ENCODE measurements around the gene CYP27B1. TPM values are rescaled to one million over a fixed set of nuclear protein-coding genes. Genes with fewer than 3 reads are reported as not detected.

The CYP27B1 gene
- total RNA-seq, 4 donors from 2014 or later = 1.2 to 4.1 (median 2.0) TPM

DNA sequence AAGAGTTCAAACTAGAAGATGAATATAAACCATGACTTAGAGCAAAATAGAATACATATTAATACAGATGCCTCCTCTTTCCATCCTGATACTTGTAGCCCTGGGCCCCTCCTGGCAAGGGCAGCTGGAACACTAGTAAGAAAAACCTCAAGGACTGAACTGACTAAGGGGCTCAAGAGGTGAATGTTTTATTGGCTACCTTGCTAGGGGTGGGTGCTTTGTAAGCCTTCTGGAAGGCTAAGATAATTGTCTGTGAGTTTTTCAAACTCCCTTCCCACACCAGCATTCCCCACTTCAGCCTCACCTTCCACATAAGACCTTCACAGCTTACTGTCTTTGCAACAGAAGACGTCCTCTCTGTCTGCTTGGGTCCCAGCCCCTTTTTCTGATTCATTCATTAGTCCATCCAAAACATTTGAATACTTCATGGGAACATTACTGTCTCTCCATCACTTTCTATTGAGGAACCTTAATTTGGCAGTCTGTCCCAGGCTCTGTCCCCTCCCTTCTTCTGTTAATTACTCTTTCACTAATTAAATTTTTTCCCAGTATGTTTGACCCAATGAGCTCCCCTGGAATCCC is 13.0 kb downstream of the CYP27B1 start:
- no peak overlapping the region for H3K4me3 ChIP-seq
- 22% methylated on average over 1 of the region's 1 CpG for WGBS

GRCh38 chr12:57752668-57753000 is 14.2 kb downstream of the CYP27B1 start:
- H3K27me3 ChIP-seq = no peaks in the 10 kb centered on the region
- H3K36me3 ChIP-seq = peaks cover 20% of the 10 kb centered on the region
- no peak for DNase-seq (ENCODE audit: low spot score in 2 of 2)
- 5% methylated on average over 5 of the region's 5 CpGs for WGBS
- no peak for TF ChIP-seq POLR2AphosphoS5 (IDR thresholded peaks at IDR 0.05)
- no peak for TF ChIP-seq EP300 (IDR thresholded peaks at IDR 0.05)
- no peak for TF ChIP-seq CTCF (IDR thresholded peaks at IDR 0.05)
- no peak for TF ChIP-seq POLR2A (IDR thresholded peaks at IDR 0.05)
- H3K4me3 ChIP-seq = peak overlapping the region; percentile 71
- H3K4me1 ChIP-seq = peaks cover 52% of the 10 kb centered on the region
- no peak overlapping the region for H3K27ac ChIP-seq
- no peaks in the 10 kb centered on the region for H3K9me3 ChIP-seq

More for the DNA sequence above, 13.0 kb downstream of the CYP27B1 start:
- H3K36me3 ChIP-seq = peaks cover 20% of the 10 kb centered on the region
- H3K9me3 ChIP-seq = no peaks in the 10 kb centered on the region
- peak in 1 of 2 donors; percentile 34 for DNase-seq (ENCODE audit: low spot score in 2 of 2)
- H3K27me3 ChIP-seq = no peaks in the 10 kb centered on the region
- no peak overlapping the region for H3K27ac ChIP-seq
- peaks cover 52% of the 10 kb centered on the region for H3K4me1 ChIP-seq
- no peak for TF ChIP-seq CTCF (IDR thresholded peaks at IDR 0.05)
- no peak for TF ChIP-seq EP300 (IDR thresholded peaks at IDR 0.05)
- TF ChIP-seq POLR2A (IDR thresholded peaks at IDR 0.05) = no peak
- no peak for TF ChIP-seq POLR2AphosphoS5 (IDR thresholded peaks at IDR 0.05)

DNA sequence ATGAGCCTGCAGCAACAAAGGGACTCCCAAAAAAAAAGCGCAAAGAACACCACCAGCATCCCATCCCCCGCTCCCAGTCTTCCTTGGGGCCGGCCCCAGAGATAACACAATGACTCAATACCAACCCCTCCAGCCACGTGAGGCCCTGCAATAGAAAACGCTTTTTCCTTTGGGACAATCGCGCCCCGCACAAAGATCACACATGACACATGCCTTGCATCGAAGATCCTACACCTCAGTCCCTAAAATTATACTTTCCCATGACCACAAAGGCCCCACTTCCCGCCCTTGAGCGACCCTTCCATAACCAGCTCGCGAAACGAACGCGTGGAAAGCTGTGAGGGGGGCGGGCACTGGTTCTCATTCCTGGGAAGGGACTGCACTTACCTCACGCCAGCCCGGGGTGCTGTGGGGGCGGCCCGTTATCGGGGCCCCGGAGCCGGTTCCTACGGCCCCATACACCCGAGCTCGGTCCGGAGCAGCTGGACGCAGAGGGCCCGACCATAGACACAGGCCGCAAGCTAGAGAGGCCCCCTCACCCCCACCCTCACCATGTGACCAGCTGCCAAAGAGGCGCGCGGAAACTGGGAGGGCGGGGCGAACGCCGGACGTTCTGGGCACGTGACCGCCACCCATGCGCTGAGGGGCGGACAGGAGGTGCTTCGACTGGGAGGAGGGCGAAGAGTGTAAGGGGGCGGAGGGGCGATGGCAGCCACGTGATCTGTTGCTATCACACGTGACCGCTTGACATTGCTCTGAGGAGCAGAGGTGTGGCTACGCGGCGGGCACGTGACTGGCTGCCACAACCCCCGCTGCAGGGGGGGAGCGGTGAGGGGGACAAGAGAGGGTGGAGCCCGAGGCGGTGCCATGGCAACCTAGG is 14.8 kb downstream of the CYP27B1 start, which contains the start of gene CDK4:
CDK4 (minus strand) TSS at position 523 of the 880 bp plus-strand sequence. CDS start 593 bp downstream, outside the sequence.
- peaks cover 52% of the 10 kb centered on the region for H3K4me1 ChIP-seq

GRCh38 chr12:57751432-57751787 is 15.5 kb downstream of the CYP27B1 start:
- no peak for DNase-seq (ENCODE audit: low spot score in 2 of 2)
- 13% methylated on average over 4 of the region's 8 CpGs for WGBS
- Histone ChIP-seq H3K4me1 (peaks cover 47% of the 10 kb centered on the region), H3K9me3 (no peaks in the 10 kb centered on the region), H3K27ac (peak overlapping the region; percentile 90), H3K27me3 (no peaks in the 10 kb centered on the region), H3K36me3 (peaks cover 32% of the 10 kb centered on the region), H3K4me3 (peak overlapping the region; percentile 71)
- no peak for TF ChIP-seq CTCF (IDR thresholded peaks at IDR 0.05)
- no peak for TF ChIP-seq POLR2AphosphoS5 (IDR thresholded peaks at IDR 0.05)
- no peak for TF ChIP-seq EP300 (IDR thresholded peaks at IDR 0.05)
- TF ChIP-seq POLR2A (IDR thresholded peaks at IDR 0.05) = no peak

More for the DNA sequence above, 14.8 kb downstream of the CYP27B1 start, which contains the start of gene CDK4:
- peak in 1 of 2 donors; percentile 74 for TF ChIP-seq POLR2A (IDR thresholded peaks at IDR 0.05)
- TF ChIP-seq EP300 (IDR thresholded peaks at IDR 0.05) = no peak
- TF ChIP-seq POLR2AphosphoS5 (IDR thresholded peaks at IDR 0.05) = peak in 2 of 3 donors; percentile 17 to 97
- TF ChIP-seq CTCF (IDR thresholded peaks at IDR 0.05) = no peak
- peak; percentile 100 for DNase-seq (ENCODE audit: low spot score in 2 of 2)
- Histone ChIP-seq H3K27ac (peak within 1 kb of the TSS; percentile 90), H3K36me3 (peaks cover 26% of the 10 kb centered on the region), H3K27me3 (no peaks in the 10 kb centered on the region), H3K9me3 (no peaks in the 10 kb centered on the region), H3K4me3 (peak within 1 kb of the TSS; percentile 71)
- WGBS = 0% methylated on average over 46 of the region's 58 CpGs

Data from suprapubic skin (tissue), 4 donors.